GM23338 (cell line): ENCODE data around the gene UQCC2. TPM values are rescaled to one million over a fixed set of nuclear protein-coding genes. Genes with fewer than 3 reads are reported as not detected.

Experiments
- ATAC-seq: fragments of 200-7000 bp; cut with Tn5 transposase; 3 replicates; pipeline ENCODE4 v1.9.1; 2020
- DNase-seq: peaks from one replicate; pipeline ENCODE4 v3.0.0-alpha.2; 2015; ENCODE audit warnings: low spot score
- H2AFZ ChIP-seq: fragments of 200-600 bp; sonication (generic); 2 replicates; pipeline ENCODE4 v1.8.0; 2016; ENCODE audit warnings: antibody characterized with exemption, mild to moderate bottlenecking, moderate library complexity
- H3F3A ChIP-seq: fragments of 200-600 bp; sonication (generic); replicated peaks from 2 replicates; pipeline ENCODE4 v1.8.0; 2017; ENCODE audit warnings: antibody characterized with exemption, mixed run types, low read depth
- H3K27ac ChIP-seq: fragments of 200-600 bp; sonication (generic); 2 replicates; pipeline ENCODE4 v1.6.1; 2016; ENCODE audit warnings: low read depth
- H3K27me3 ChIP-seq: fragments of 200-600 bp; sonication (generic); 2 replicates; pipeline ENCODE4 v1.8.0; 2016; ENCODE audit warnings: mild to moderate bottlenecking, mixed run types, moderate library complexity; ENCODE audit not compliant: insufficient read depth
- H3K36me3 ChIP-seq: fragments of 200-600 bp; sonication (generic); 2 replicates; pipeline ENCODE4 v1.8.0; 2016; ENCODE audit warnings: mild to moderate bottlenecking; ENCODE audit not compliant: insufficient read depth
- H3K4me1 ChIP-seq: fragments of 200-600 bp; sonication (generic); 2 replicates; pipeline ENCODE4 v1.8.0; 2016; ENCODE audit warnings: mild to moderate bottlenecking, moderate library complexity; ENCODE audit not compliant: insufficient read depth
- H3K4me2 ChIP-seq: fragments of 200-600 bp; sonication (generic); 2 replicates; pipeline ENCODE4 v1.7.1; 2017; ENCODE audit warnings: mixed run types
- H3K4me3 ChIP-seq: fragments of 200-600 bp; sonication (generic); 2 replicates; pipeline ENCODE4 v1.6.1; 2016; ENCODE audit warnings: mixed run types
- H3K79me2 ChIP-seq: fragments of 200-600 bp; sonication (generic); replicated peaks from 2 replicates; pipeline ENCODE4 v1.8.0; 2017; ENCODE audit warnings: mild to moderate bottlenecking; ENCODE audit not compliant: insufficient read depth
- H3K9me2 ChIP-seq: fragments of 200-600 bp; sonication (generic); 2 replicates; pipeline ENCODE4 v1.8.0; 2017; ENCODE audit not compliant: insufficient read depth
- H4K20me1 ChIP-seq: fragments of 200-600 bp; sonication (generic); replicated peaks from 2 replicates; pipeline ENCODE4 v1.8.0; 2017; ENCODE audit warnings: mild to moderate bottlenecking; ENCODE audit not compliant: insufficient read depth
- H3K27ac Mint-ChIP-seq: 2 replicates; pipeline ENCODE4 v1.8.0; 2020; ENCODE audit warnings: inconsistent platforms, mild to moderate bottlenecking, moderate library complexity, mixed read lengths
- H3K27me3 Mint-ChIP-seq: 3 replicates; pipeline ENCODE4 v1.8.0; 2022; ENCODE audit warnings: low read depth, mild to moderate bottlenecking, moderate library complexity, mixed read lengths, inconsistent platforms; ENCODE audit not compliant: insufficient read depth, poor library complexity
- H3K36me3 Mint-ChIP-seq: 3 replicates; pipeline ENCODE4 v1.8.0; 2021; ENCODE audit warnings: low read depth, mild to moderate bottlenecking, inconsistent platforms, moderate library complexity, mixed read lengths
- H3K4me1 Mint-ChIP-seq: 3 replicates; pipeline ENCODE4 v1.8.0; 2020; ENCODE audit warnings: mild to moderate bottlenecking, inconsistent platforms, mixed read lengths
- H3K4me3 Mint-ChIP-seq: 3 replicates; pipeline ENCODE4 v1.8.0; 2021; ENCODE audit warnings: moderate library complexity, mild to moderate bottlenecking, inconsistent platforms, mixed read lengths
- H3K9me3 Mint-ChIP-seq: 3 replicates; pipeline ENCODE4 v1.8.0; 2020; ENCODE audit warnings: moderate library complexity, mild to moderate bottlenecking, inconsistent platforms, mixed read lengths
- CREB1 ChIP-seq: fragments of 250-450 bp; sonication (Bioruptor Pico); IDR thresholded peaks from 2 replicates; pipeline ENCODE4 v1.5.0; 2020; ENCODE audit warnings: low read depth, mild to moderate bottlenecking, moderate library complexity
- CTCF ChIP-seq, 2 experiments: fragments of 200-600 bp in 1 of 2; sonication (generic) in 1 of 2; conservative IDR thresholded peaks; 2 replicates each; pipeline versions ENCODE4 v1.5.1 to v1.6.1; 2016 to 2017; ENCODE audit warnings: antibody characterized with exemption in 2 of 2, low read depth in 2 of 2, mild to moderate bottlenecking in 2 of 2, moderate library complexity in 1 of 2
- ETS1 ChIP-seq: IDR thresholded peaks from 2 replicates; pipeline ENCODE4 v1.6.1; 2016; ENCODE audit warnings: antibody characterized with exemption
- JUNB ChIP-seq: IDR thresholded peaks from one replicate; pipeline ENCODE4 v1.6.1; 2016; ENCODE audit warnings: antibody characterized with exemption; ENCODE audit not compliant: unreplicated experiment
- NANOG ChIP-seq: IDR thresholded peaks from 2 replicates; pipeline ENCODE4 v1.6.1; 2016; ENCODE audit warnings: antibody characterized with exemption, borderline replicate concordance
- POLR2AphosphoS5 ChIP-seq: IDR thresholded peaks from 2 replicates; pipeline ENCODE4 v1.6.1; 2016; ENCODE audit warnings: antibody characterized with exemption, low read depth
- REST ChIP-seq: IDR thresholded peaks from one replicate; pipeline ENCODE4 v1.6.1; 2018; ENCODE audit warnings: antibody characterized with exemption; ENCODE audit not compliant: unreplicated experiment
- STAT1 ChIP-seq: IDR thresholded peaks from one replicate; pipeline ENCODE4 v1.6.1; 2016; ENCODE audit warnings: antibody characterized with exemption; ENCODE audit not compliant: unreplicated experiment
- ZNF114 ChIP-seq: fragments of 250-450 bp; sonication (Bioruptor Pico); IDR thresholded peaks from 2 replicates; pipeline ENCODE4 v1.5.0; 2020; ENCODE audit warnings: mild to moderate bottlenecking, moderate library complexity
- polyA plus RNA-seq: library from polyadenylated mRNA; unstranded; fragments of >200 nt; fragmentation: Nextera tagmentation; extraction: Ambion mirVana; gene quantifications from 2 replicates; pipeline ENCODE4 v1.2.1, GENCODE V29; 2016
- total RNA-seq: library from RNA; depleted of rRNA; stranded (reverse); fragments of >200 nt; shearing (Covaris generic); gene quantifications from 2 replicates; pipeline ENCODE4 v1.2.3, GENCODE V29; 2014

UQCC2 gene
- total and polyA plus RNA-seq, 2 experiments from 2014 or later = 48.9 to 379 TPM

GRCh38 chr6:33673851-33674250 lies 37.6 kb downstream of the UQCC2 start:
- peaks cover 26% of the 10 kb centered on the region for H3K36me3 Mint-ChIP-seq

GRCh38 chr6:33672808-33673207 lies 38.7 kb downstream of the UQCC2 start:
- peak; percentile 59 for DNase-seq
- Histone ChIP-seq H3K4me2 (no peak overlapping the region), H4K20me1 (no peaks in the 10 kb centered on the region; the same call in 1 of the 2 replicates), H3K36me3 (no peaks in the 10 kb centered on the region), H2AFZ (no peak overlapping the region), H3K9me2 (no peaks in the 10 kb centered on the region), H3F3A (no peaks in the 10 kb centered on the region), H3K27me3 (no peaks in the 10 kb centered on the region), H3K4me3 (no peak overlapping the region), H3K79me2 (no peaks in the 10 kb centered on the region), H3K27ac (no peak overlapping the region), H3K4me1 (no peaks in the 10 kb centered on the region)
- H3K27me3 Mint-ChIP-seq = peaks cover 19% of the 10 kb centered on the region
- H3K4me1 Mint-ChIP-seq = peaks cover 4% of the 10 kb centered on the region; the same call in 2 of the 3 replicates
- H3K9me3 Mint-ChIP-seq = no peaks in the 10 kb centered on the region
- TF ChIP-seq ETS1 (no peak), CTCF (conservative IDR thresholded peaks at IDR 0.05; ENCODE audit: low read depth in 2 of 2) (peak; percentile 35 to 57), CREB1 (CRISPR knock-in tag) (no peak)
- no peak overlapping the region for H3K27ac Mint-ChIP-seq
- ATAC-seq = peak; percentile 53
- H3K36me3 Mint-ChIP-seq = peaks cover 31% of the 10 kb centered on the region
- H3K4me3 Mint-ChIP-seq = no peak overlapping the region

More at GRCh38 chr6:33673851-33674250, 37.6 kb downstream of the UQCC2 start:
- no peaks in the 10 kb centered on the region; the same call in 1 of the 2 replicates for H4K20me1 ChIP-seq
- H3K9me2 ChIP-seq = no peaks in the 10 kb centered on the region
- no peak overlapping the region for H3K27ac ChIP-seq
- peaks cover 15% of the 10 kb centered on the region for H3K27me3 Mint-ChIP-seq
- no peak overlapping the region for H3K4me3 Mint-ChIP-seq
- no peaks in the 10 kb centered on the region for H3K9me3 Mint-ChIP-seq
- no peak overlapping the region for H3K27ac Mint-ChIP-seq
- H3K36me3 ChIP-seq = no peaks in the 10 kb centered on the region
- ATAC-seq (no peak), DNase-seq (no peak)
- H2AFZ ChIP-seq = no peak overlapping the region
- no peak overlapping the region for H3K4me3 ChIP-seq
- H3K4me2 ChIP-seq = no peak overlapping the region
- no peaks in the 10 kb centered on the region for H3F3A ChIP-seq
- TF ChIP-seq STAT1 (no peak), REST (no peak), ZNF114 (CRISPR knock-in tag) (no peak), POLR2AphosphoS5 (no peak), JUNB (no peak), ETS1 (no peak), NANOG (no peak)
- H3K4me1 Mint-ChIP-seq = peaks cover 4% of the 10 kb centered on the region; the same call in 2 of the 3 replicates
- no peaks in the 10 kb centered on the region for H3K4me1 ChIP-seq
- no peaks in the 10 kb centered on the region for H3K27me3 ChIP-seq
- no peaks in the 10 kb centered on the region for H3K79me2 ChIP-seq
